GM12878 (cell line): ENCODE measurements around the gene GPC3. TPM values are rescaled to one million over a fixed set of nuclear protein-coding genes. Genes with fewer than 3 reads are reported as not detected.

Source experiments
- ATAC-seq: fragments of 200-7000 bp; cut with Tn5 transposase; 3 replicates; pipeline ENCODE4 v1.9.1; 2020; ENCODE audit warnings: mild to moderate bottlenecking, moderate library complexity
- BruUV-seq: library from RNA; stranded (reverse); fragments of 400-500 nt; replicated peaks from 2 replicates; lab custom pipeline; 2021; lab: Mats Ljungman, UMichigan
- CTCF ChIA-PET: fragments of 300-600 bp; sonication (Branson Sonifier 250); formaldehyde crosslinking; extraction: SDS; loops from one replicate; lab custom pipeline; 2021; ENCODE audit warnings: inconsistent platforms; lab: Yijun Ruan, JAX
- POLR2A ChIA-PET: fragments of 350-600 bp; formaldehyde crosslinking; extraction: SDS; loops from one replicate; lab custom pipeline; 2021; ENCODE audit warnings: inconsistent platforms; lab: Charles Lee
- RAD21 ChIA-PET: fragments of 300-600 bp; sonication (Branson Sonifier 250); formaldehyde crosslinking; loops from one replicate; lab custom pipeline; 2023; ENCODE audit warnings: antibody characterized with exemption; ENCODE audit not compliant: unreplicated experiment; lab: Charles Lee
- SMC1A ChIA-PET: fragments of 300-600 bp; sonication (Branson Sonifier 250); formaldehyde crosslinking; loops from one replicate; lab custom pipeline; 2023; ENCODE audit not compliant: unreplicated experiment, uncharacterized antibody; lab: Charles Lee
- DNase-seq: peaks from one replicate; pipeline ENCODE4 v3.0.0-alpha.2; 2011; ENCODE audit warnings: low read depth, low spot score
- FAIRE-seq: peaks from 3 replicates; lab custom pipeline; 2011; peaks lifted over from hg19 to GRCh38; lab: Jason Lieb, UNC
- H2AFZ ChIP-seq: 2 replicates; pipeline ENCODE4 v1.6.0; 2011; ENCODE audit warnings: low read depth, low read length, control low read depth; ENCODE audit not compliant: control insufficient read depth
- H3K27ac ChIP-seq: 2 replicates; pipeline ENCODE4 v1.5.1; 2011; ENCODE audit warnings: control low read depth; ENCODE audit not compliant: control insufficient read depth, insufficient read depth
- H3K27me3 ChIP-seq, 2 experiments: replicated peaks in 1 of 2; 2 replicates each; pipeline versions ENCODE4 v1.6.0 to v1.6.1; 2011; ENCODE audit warnings: low read length in 1 of 2; ENCODE audit not compliant: control insufficient read depth in 2 of 2, insufficient read depth in 2 of 2
- H3K36me3 ChIP-seq, 2 experiments: 2 replicates each; pipeline ENCODE4 v1.5.1; 2011; ENCODE audit warnings: low read length in 1 of 2; ENCODE audit not compliant: control insufficient read depth in 2 of 2, insufficient read depth in 2 of 2
- H3K4me1 ChIP-seq: 2 replicates; pipeline ENCODE4 v1.6.1; 2011; ENCODE audit warnings: mild to moderate bottlenecking, low read length, moderate library complexity, mixed read lengths; ENCODE audit not compliant: control insufficient read depth, insufficient read depth
- H3K4me2 ChIP-seq: 2 replicates; pipeline ENCODE4 v1.6.0; 2011; ENCODE audit warnings: control low read depth; ENCODE audit not compliant: control insufficient read depth, insufficient read depth
- H3K4me3 ChIP-seq: fragments of 200-600 bp; sonication (generic); 2 replicates; pipeline ENCODE4 v1.5.1; 2016
- H3K79me2 ChIP-seq: 2 replicates; pipeline ENCODE4 v1.6.0; 2011; ENCODE audit warnings: low read length; ENCODE audit not compliant: control insufficient read depth, insufficient read depth
- H3K9ac ChIP-seq: 2 replicates; pipeline ENCODE4 v1.8.0; 2011; ENCODE audit warnings: low read length, control low read depth, mixed read lengths; ENCODE audit not compliant: control insufficient read depth, insufficient read depth
- H3K9me3 ChIP-seq: replicated peaks from 3 replicates; pipeline ENCODE4 v1.5.1; 2011; ENCODE audit warnings: mild to moderate bottlenecking, low read length; ENCODE audit not compliant: control insufficient read depth, insufficient read depth
- H4K20me1 ChIP-seq: 2 replicates; pipeline ENCODE4 v1.6.0; 2011; ENCODE audit not compliant: control insufficient read depth, insufficient read depth
- ASH2L ChIP-seq: fragments of 300-600, 200-600 bp; sonication (generic); IDR thresholded peaks from 2 replicates; pipeline ENCODE4 v1.6.1; 2017; ENCODE audit warnings: low read depth, mild to moderate bottlenecking, borderline replicate concordance
- BACH1 ChIP-seq: fragments of 450-650 bp; IDR thresholded peaks from 2 replicates; pipeline ENCODE4 v1.6.1; 2017; ENCODE audit warnings: mild to moderate bottlenecking, borderline replicate concordance
- CHD2 ChIP-seq: IDR thresholded peaks from 2 replicates; pipeline ENCODE4 v1.6.1; 2011; ENCODE audit warnings: low read depth, low read length, improper control_type of control experiment, borderline replicate concordance
- CTCF ChIP-seq, 3 experiments: IDR thresholded peaks in 2 of 3; conservative IDR thresholded peaks in 1 of 3; 2 replicates each; pipeline ENCODE4 v1.5.1; 2011; ENCODE audit warnings: low read depth in 3 of 3, low read length in 3 of 3, mild to moderate bottlenecking in 3 of 3, control low read depth in 2 of 3, moderate library complexity in 2 of 3, inconsistent platforms in 1 of 3, mixed read lengths in 1 of 3; ENCODE audit not compliant: control insufficient read depth in 2 of 3, insufficient read depth in 1 of 3; ENCODE audit errors: extremely low read depth in 1 of 3
- EP300 ChIP-seq, 2 experiments: fragments of 150-350 bp in 1 of 2; IDR thresholded peaks; 2 replicates each; pipeline ENCODE4 v1.6.1; 2011 to 2012; ENCODE audit warnings: low read depth in 2 of 2, low read length in 2 of 2, borderline replicate concordance in 1 of 2, improper control_type of control experiment in 1 of 2, inconsistent platforms in 1 of 2; ENCODE audit not compliant: control insufficient read depth in 1 of 2
- KDM1A ChIP-seq: fragments of 200-600 bp; sonication (generic); IDR thresholded peaks from 2 replicates; pipeline ENCODE4 v1.6.1; 2016; ENCODE audit warnings: borderline replicate concordance
- MTA3 ChIP-seq: IDR thresholded peaks from 2 replicates; pipeline ENCODE4 v1.6.1; 2012; ENCODE audit warnings: low read length, inconsistent platforms, borderline replicate concordance
- NR2C2 ChIP-seq: IDR thresholded peaks from 2 replicates; pipeline ENCODE4 v1.6.1; 2011; ENCODE audit warnings: borderline replicate concordance, low read depth; ENCODE audit not compliant: control insufficient read depth, insufficient read length
- RB1 ChIP-seq: fragments of 450-650 bp; formaldehyde crosslinking; IDR thresholded peaks from 2 replicates; pipeline ENCODE4 v1.6.1; 2017; ENCODE audit warnings: mild to moderate bottlenecking, borderline replicate concordance
- RELA ChIP-seq: fragments of 450-650 bp; IDR thresholded peaks from 2 replicates; pipeline ENCODE4 v1.8.0; 2014; ENCODE audit warnings: borderline replicate concordance; ENCODE audit not compliant: partially characterized antibody
- RUNX3 ChIP-seq: IDR thresholded peaks from 2 replicates; pipeline ENCODE4 v1.6.1; 2012; ENCODE audit warnings: low read length, inconsistent platforms
- SMARCA5 ChIP-seq: fragments of 450-650 bp; IDR thresholded peaks from 2 replicates; pipeline ENCODE4 v1.6.1; 2017; ENCODE audit warnings: mild to moderate bottlenecking
- SPI1 ChIP-seq: IDR thresholded peaks from 2 replicates; pipeline ENCODE4 v1.6.1; 2011; ENCODE audit warnings: low read depth, mild to moderate bottlenecking, low read length, moderate library complexity, borderline replicate concordance; ENCODE audit not compliant: insufficient read depth
- SUPT20H ChIP-seq: IDR thresholded peaks from 2 replicates; pipeline ENCODE4 v1.6.1; 2011; ENCODE audit warnings: low read depth, mild to moderate bottlenecking, low read length, moderate library complexity, borderline replicate concordance; ENCODE audit not compliant: control insufficient read depth
- ZBTB4 ChIP-seq: fragments of 450-650 bp; formaldehyde crosslinking; IDR thresholded peaks from 2 replicates; pipeline ENCODE4 v1.4.0; 2022; ENCODE audit warnings: mild to moderate bottlenecking, moderate library complexity
- ZNF24 ChIP-seq: fragments of 450-650 bp; IDR thresholded peaks from 2 replicates; pipeline ENCODE4 v1.6.1; 2017; ENCODE audit warnings: antibody characterized with exemption, mild to moderate bottlenecking
- WGBS: methylation state at CpG from one replicate; pipeline ENCODE4 v1.1.6; 2016; ENCODE audit warnings: low lambda C conversion rate; ENCODE audit not compliant: insufficient replicate concordance, insufficient coverage; ENCODE audit errors: missing lambda C conversion rate; 5-methylcytosine and 5-hydroxymethylcytosine counted together
- in situ Hi-C: fragments of 300-500 bp; cut with MboI; formaldehyde crosslinking; loops from 9 replicates; pipeline ENCODE4 v1.14.3; 2018; ENCODE audit warnings: mixed read lengths
- intact Hi-C: fragments of 100-400 bp; cut with micrococcal nuclease; formaldehyde crosslinking; loops from one replicate; pipeline ENCODE4 v1.14.2; 2022; ENCODE audit not compliant: unreplicated experiment
- polyA plus RNA-seq, 11 experiments: library from polyadenylated mRNA; depleted of rRNA in 4 of 11; unstranded in 6 of 11; stranded (reverse) in 5 of 11; fragments of >200 nt; fragmentation: Nextera tagmentation in 4 of 11; fragmentation: Illumina TruSeq in 1 of 11; extraction: Ambion mirVana in 4 of 11; extraction: Trizol in 1 of 11; gene quantifications; 1 replicate in 1 of 11; 2 replicates in 10 of 11; pipeline versions ENCODE4 v1.2.1 to v1.2.3, GENCODE V29; 2011 to 2016; ENCODE audit warnings: inconsistent platforms in 2 of 11, missing spikeins in 2 of 11, low read depth in 1 of 11
- total RNA-seq, 4 experiments: library from RNA; depleted of rRNA in 3 of 4; stranded (reverse); fragments of >200 nt in 3 of 4; fragmentation: Illumina TruSeq in 1 of 4; extraction: Trizol in 1 of 4; gene quantifications; 2 replicates each; pipeline versions ENCODE4 v1.2.1 to v1.2.3, GENCODE V29; 2013 to 2021
- TF ChIP-seq, protein P1 (sequence below): fragments of 450-650 bp; IDR thresholded peaks from 2 replicates; pipeline ENCODE4 v1.6.1; 2018; ENCODE audit warnings: borderline replicate concordance, mild to moderate bottlenecking; ENCODE audit not compliant: partially characterized antibody

The GPC3 gene
- total and polyA plus RNA-seq, 10 of the 15 experiments (the other 5 are each of a cell fraction or from before 2014, with no cell fraction given), result 0.09 to 0.82 TPM; not detected in 8

GRCh38 chrX:133747196-133747595, 238.2 kb downstream of the GPC3 start:
- Histone ChIP-seq H2AFZ (no peak overlapping the region), H3K4me2 (no peak overlapping the region), H3K9me3 (no peaks in the 10 kb centered on the region), H3K36me3 (no peaks in the 10 kb centered on the region), H3K4me1 (no peaks in the 10 kb centered on the region), H3K79me2 (no peaks in the 10 kb centered on the region), H3K27ac (no peak overlapping the region), H4K20me1 (no peaks in the 10 kb centered on the region), H3K9ac (no peak overlapping the region), H3K4me3 (no peak overlapping the region), H3K27me3 (no peaks in the 10 kb centered on the region; a peak in 1 of 4 replicates)
- POLR2A ChIA-PET, result no interaction called here
- intact Hi-C loops, result no loop called here
- FAIRE-seq, result no peak
- WGBS, result 63% methylated on average over 2 of the region's 2 CpGs
- DNase-seq, result no peak
- CTCF ChIA-PET, result no interaction called here
- SMC1A ChIA-PET, result no interaction called here
- in situ Hi-C loops, result no loop called here
- RAD21 ChIA-PET, result no interaction called here
- ATAC-seq, result no peak
- BruUV-seq, result no TSS peak
- TF ChIP-seq ZBTB4 (CRISPR knock-in tag) (no peak), NR2C2 (no peak), ZNF24 (no peak), ASH2L (no peak), CTCF (IDR thresholded peaks at IDR 0.05 in 2 of 3, conservative IDR thresholded peaks at IDR 0.05 in 1 of 3; ENCODE audit: control insufficient read depth in 2 of 3, extremely low read depth in 1 of 3, insufficient read depth in 1 of 3, low read depth in 3 of 3, low read length in 3 of 3) (no peak), RB1 (no peak), RELA (no peak), SPI1 (no peak), MTA3 (no peak), KDM1A (no peak), BACH1 (no peak), SUPT20H (no peak), CHD2 (no peak), RUNX3 (no peak), SMARCA5 (no peak), EP300 (IDR thresholded peaks at IDR 0.05; ENCODE audit: borderline replicate concordance in 1 of 2, control insufficient read depth in 1 of 2, low read depth in 2 of 2, low read length in 2 of 2) (no peak)
- TF ChIP-seq, protein P1, sequence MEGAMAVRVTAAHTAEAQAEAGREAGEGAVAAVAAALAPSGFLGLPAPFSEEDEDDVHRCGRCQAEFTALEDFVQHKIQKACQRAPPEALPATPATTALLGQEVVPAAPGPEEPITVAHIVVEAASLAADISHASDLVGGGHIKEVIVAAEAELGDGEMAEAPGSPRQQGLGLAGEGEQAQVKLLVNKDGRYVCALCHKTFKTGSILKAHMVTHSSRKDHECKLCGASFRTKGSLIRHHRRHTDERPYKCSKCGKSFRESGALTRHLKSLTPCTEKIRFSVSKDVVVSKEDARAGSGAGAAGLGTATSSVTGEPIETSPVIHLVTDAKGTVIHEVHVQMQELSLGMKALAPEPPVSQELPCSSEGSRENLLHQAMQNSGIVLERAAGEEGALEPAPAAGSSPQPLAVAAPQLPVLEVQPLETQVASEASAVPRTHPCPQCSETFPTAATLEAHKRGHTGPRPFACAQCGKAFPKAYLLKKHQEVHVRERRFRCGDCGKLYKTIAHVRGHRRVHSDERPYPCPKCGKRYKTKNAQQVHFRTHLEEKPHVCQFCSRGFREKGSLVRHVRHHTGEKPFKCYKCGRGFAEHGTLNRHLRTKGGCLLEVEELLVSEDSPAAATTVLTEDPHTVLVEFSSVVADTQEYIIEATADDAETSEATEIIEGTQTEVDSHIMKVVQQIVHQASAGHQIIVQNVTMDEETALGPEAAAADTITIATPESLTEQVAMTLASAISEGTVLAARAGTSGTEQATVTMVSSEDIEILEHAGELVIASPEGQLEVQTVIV, result no peak
